Neural progenitor cell (in vitro differentiated cells): ENCODE results near the gene PEAK1.

Experiments used
- EZH2 ChIP-seq: fragments of 200-600 bp; sonication (generic); IDR thresholded peaks from 2 replicates; pipeline ENCODE4 v1.6.1; 2017; ENCODE audit warnings: antibody characterized with exemption, mild to moderate bottlenecking, moderate library complexity
- EZH2phosphoT487 ChIP-seq: fragments of 200-600 bp; sonication (generic); IDR thresholded peaks from 2 replicates; pipeline ENCODE4 v1.6.1; 2017; ENCODE audit warnings: antibody characterized with exemption
- TF ChIP-seq, protein P1 (sequence below): fragments of 200-600 bp; sonication (generic); IDR thresholded peaks from 2 replicates; pipeline ENCODE4 v1.5.1; 2017; ENCODE audit warnings: antibody characterized with exemption, mild to moderate bottlenecking

GRCh38 chr15:77191230-77191834 is 228.6 kb downstream of the PEAK1 start:
- TF ChIP-seq, protein P1, sequence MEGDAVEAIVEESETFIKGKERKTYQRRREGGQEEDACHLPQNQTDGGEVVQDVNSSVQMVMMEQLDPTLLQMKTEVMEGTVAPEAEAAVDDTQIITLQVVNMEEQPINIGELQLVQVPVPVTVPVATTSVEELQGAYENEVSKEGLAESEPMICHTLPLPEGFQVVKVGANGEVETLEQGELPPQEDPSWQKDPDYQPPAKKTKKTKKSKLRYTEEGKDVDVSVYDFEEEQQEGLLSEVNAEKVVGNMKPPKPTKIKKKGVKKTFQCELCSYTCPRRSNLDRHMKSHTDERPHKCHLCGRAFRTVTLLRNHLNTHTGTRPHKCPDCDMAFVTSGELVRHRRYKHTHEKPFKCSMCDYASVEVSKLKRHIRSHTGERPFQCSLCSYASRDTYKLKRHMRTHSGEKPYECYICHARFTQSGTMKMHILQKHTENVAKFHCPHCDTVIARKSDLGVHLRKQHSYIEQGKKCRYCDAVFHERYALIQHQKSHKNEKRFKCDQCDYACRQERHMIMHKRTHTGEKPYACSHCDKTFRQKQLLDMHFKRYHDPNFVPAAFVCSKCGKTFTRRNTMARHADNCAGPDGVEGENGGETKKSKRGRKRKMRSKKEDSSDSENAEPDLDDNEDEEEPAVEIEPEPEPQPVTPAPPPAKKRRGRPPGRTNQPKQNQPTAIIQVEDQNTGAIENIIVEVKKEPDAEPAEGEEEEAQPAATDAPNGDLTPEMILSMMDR = no peak
- TF ChIP-seq EZH2 (no peak), EZH2phosphoT487 (no peak)
